Motor neuron (in vitro differentiated cells): ENCODE results near the gene DUSP8. TPM values are rescaled to one million over a fixed set of nuclear protein-coding genes. Genes with fewer than 3 reads are reported as not detected.

Experiments used
- ATAC-seq, 8 experiments: fragments of 200-7000 bp; cut with Tn5 transposase; replicated peaks in 6 of 8; 2 replicates each; pipeline ENCODE4 v1.8.0; 2021; ENCODE audit warnings: mild to moderate bottlenecking in 8 of 8, moderate library complexity in 8 of 8
- H3K27ac ChIP-seq, 2 donors: fragments of 250-450 bp; sonication (Bioruptor Pico); 2 replicates each; pipeline ENCODE4 v1.9.0; 2021; ENCODE audit warnings: antibody characterized with exemption in 2 of 2, mild to moderate bottlenecking in 2 of 2, moderate library complexity in 1 of 2
- H3K4me1 ChIP-seq, 2 donors: fragments of 250-450 bp; sonication (Bioruptor Pico); replicated peaks in 1 of 2; 2 replicates each; pipeline ENCODE4 v1.6.1; 2021; ENCODE audit warnings: antibody characterized with exemption in 2 of 2, mild to moderate bottlenecking in 2 of 2, moderate library complexity in 1 of 2
- H3K4me3 ChIP-seq, 5 donors: fragments of 250-450 bp; sonication (Bioruptor Pico); 2 replicates each; pipeline ENCODE4 v1.9.0; 2021; ENCODE audit warnings: antibody characterized with exemption in 5 of 5, mild to moderate bottlenecking in 5 of 5, moderate library complexity in 4 of 5
- WGBS, 10 experiments: fragments of 450-650 bp; shearing (Covaris generic); methylation state at CpG; one replicate each; pipeline ENCODE4 v1.0.0; 2022; 5-methylcytosine and 5-hydroxymethylcytosine counted together
- in situ Hi-C, 9 experiments: fragments of 400-800 bp; cut with MboI; loops; one replicate each; pipeline ENCODE4 v1.15.0; 2021; ENCODE audit warnings: low sequenced_read_pairs in 9 of 9, low pct_unique_long_range_greater_than_20kb in 2 of 9; ENCODE audit not compliant: unreplicated experiment in 9 of 9
- total RNA-seq, 8 experiments: library from RNA; unstranded; fragments of 300-600 nt; gene quantifications; 2 replicates each; pipeline versions ENCODE4 v1.2.3 to v1.2.4, GENCODE V29; 2022

The DUSP8 gene
- total RNA-seq, 8 experiments from 2014 or later: 0.87 to 17.2 (median 7.9) TPM

DNA sequence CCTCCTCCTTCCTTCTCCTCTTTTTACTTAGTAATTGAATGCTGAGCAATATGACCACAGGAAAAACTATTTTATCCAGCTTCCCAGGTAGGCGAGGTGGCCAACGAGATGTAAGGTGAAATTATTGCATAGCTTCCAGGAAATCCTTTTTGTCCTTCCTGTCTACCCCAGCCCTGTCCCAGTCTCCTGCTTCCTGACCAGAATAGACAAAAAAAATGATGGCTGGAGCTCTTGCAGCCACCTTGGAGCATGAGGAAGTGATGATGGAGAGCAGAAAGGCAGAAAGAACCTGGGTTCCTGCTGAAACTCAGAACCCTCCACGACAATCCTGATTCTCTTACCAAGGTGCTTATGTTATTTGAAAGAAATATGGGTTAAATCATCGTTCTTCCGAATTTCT is 33.9 kb downstream of the DUSP8 start:
- ATAC-seq: no peak
- Histone ChIP-seq H3K4me3 (no peak overlapping the region), H3K4me1 (no peaks in the 10 kb centered on the region), H3K27ac (no peak overlapping the region)
- in situ Hi-C loops: no loop called here
- 42 to 71% (median 56%) methylated on average over 1 to 5 of the region's 5 CpGs; no CpG with 5 or more reads in 2 of the 10 experiments for WGBS, 10 experiments

DNA sequence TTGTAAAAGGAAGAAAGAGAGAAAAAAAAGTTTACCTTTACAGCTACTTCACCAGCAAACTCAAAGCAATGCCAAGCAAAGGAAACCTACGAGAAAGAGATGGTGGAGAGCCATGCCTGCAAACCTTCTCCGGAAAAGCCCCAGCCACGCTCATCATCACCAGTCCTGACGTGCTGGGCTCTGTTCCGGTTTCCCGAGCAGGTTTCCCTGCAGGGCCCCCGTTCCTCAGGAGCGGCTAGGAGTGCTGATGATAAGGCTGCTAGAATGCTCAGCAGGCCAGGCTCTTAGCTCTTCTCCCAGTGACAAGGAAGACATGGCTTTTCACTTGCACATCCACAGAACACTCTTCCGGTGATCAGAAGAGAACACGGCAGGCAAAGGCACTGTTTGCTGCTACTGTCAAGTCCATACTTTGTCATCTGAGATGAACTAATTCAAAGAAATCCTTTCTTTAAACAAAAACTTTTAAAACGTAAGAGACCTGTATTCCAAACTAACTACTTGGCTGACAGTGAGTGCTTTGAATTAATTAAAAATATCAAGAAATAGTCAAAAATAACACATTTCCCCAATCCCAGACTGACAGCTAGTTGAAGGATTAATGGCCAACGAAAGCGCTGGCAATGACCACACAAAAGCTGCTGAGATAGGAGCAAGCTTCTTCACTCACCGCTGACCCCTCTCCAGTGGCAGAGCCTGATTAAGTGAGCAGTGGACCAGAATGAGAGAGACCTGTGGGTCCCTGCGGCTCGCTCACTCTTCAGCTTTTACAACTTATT is 35.8 kb downstream of the DUSP8 start:
- no peak for ATAC-seq
- Histone ChIP-seq H3K4me1 (peaks cover 8 to 12% of the 10 kb centered on the region in 2 donors), H3K4me3 (no peak overlapping the region), H3K27ac (no peak overlapping the region)
- in situ Hi-C loops: no loop called here
- 67 to 92% (median 76%) methylated on average over 1 to 11 of the region's 16 CpGs; no CpG with 5 or more reads in 1 of the 10 experiments for WGBS, 10 experiments

DNA sequence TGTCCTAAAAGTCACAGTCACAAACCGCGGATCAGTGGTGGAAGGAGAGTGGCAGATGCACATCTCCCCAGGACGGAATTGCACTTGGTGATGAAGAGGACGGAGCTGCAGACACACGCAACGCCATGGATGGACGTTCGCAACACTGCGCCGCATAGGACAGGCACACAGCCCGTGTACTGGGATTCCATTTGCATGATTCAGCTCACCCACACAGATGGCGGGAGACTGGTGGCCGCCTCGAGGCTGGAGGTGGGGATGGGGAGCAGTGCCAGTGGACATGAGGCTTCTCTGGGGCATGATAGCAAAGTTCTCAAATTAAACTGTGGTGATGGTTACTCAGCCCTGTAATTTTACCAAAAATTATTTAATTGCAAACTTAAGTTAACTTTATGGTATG is 37.4 kb downstream of the DUSP8 start:
- Histone ChIP-seq H3K27ac (no peak overlapping the region), H3K4me1 (peaks cover 8 to 12% of the 10 kb centered on the region in 2 donors), H3K4me3 (no peak overlapping the region)
- in situ Hi-C loops: no loop called here
- ATAC-seq: no peak
- WGBS, 10 experiments: 57 to 100% (median 80%) methylated on average over 1 to 3 of the region's 14 CpGs; no CpG with 5 or more reads in 5 of the 10 experiments

DNA sequence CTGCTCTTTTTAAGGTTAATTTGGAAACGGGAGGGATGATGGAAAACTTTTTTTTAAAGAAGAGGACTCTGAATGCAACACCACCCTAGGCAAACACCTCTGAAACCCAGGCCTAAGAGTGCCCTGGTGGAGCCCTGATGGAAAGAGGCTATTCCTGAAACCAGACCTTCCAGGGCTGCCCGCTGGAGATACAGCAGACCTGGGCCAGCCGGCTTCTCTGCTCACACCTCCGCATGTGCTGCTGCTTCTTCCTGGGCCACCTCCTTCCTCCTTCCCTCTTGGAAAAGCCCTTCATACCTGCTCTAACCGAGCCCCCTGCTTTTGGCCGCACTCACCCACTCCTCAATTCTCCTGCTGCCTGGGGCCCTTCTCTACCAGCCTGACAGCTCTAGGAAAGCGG is 37.9 kb downstream of the DUSP8 start:
- Histone ChIP-seq H3K4me3 (no peak overlapping the region), H3K27ac (no peak overlapping the region), H3K4me1 (peaks cover 8 to 12% of the 10 kb centered on the region in 2 donors)
- no peak for ATAC-seq
- WGBS, 10 experiments: 100% methylated on average over 1 to 5 of the region's 7 CpGs; no CpG with 5 or more reads in 5 of the 10 experiments
- in situ Hi-C loops: no loop called here

DNA sequence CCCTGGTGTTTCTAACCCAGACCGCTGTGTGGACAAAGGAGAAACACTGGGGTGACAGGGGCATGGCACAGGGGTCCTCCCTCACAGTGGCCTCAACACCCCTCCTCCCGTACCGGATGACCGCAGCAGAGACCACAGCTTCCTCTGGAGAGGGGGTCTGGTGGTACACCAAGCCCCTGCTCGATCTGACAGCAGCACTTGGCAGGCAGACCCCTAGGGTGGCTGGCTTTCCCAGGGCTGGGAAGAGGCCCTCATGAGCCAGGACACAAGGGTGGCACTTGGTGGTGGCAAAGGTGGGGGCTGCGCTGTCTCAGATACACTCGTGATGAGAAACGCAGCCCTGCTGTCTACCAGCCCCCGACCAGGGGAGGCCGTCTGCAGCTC is 38.7 kb downstream of the DUSP8 start:
- Histone ChIP-seq H3K27ac (no peak overlapping the region), H3K4me3 (no peak overlapping the region), H3K4me1 (peaks cover 8 to 12% of the 10 kb centered on the region in 2 donors)
- no peak for ATAC-seq
- WGBS, 10 experiments: 100% methylated on average over 3 of the region's 10 CpGs; no CpG with 5 or more reads in 9 of the 10 experiments
- in situ Hi-C loops: no loop called here

DNA sequence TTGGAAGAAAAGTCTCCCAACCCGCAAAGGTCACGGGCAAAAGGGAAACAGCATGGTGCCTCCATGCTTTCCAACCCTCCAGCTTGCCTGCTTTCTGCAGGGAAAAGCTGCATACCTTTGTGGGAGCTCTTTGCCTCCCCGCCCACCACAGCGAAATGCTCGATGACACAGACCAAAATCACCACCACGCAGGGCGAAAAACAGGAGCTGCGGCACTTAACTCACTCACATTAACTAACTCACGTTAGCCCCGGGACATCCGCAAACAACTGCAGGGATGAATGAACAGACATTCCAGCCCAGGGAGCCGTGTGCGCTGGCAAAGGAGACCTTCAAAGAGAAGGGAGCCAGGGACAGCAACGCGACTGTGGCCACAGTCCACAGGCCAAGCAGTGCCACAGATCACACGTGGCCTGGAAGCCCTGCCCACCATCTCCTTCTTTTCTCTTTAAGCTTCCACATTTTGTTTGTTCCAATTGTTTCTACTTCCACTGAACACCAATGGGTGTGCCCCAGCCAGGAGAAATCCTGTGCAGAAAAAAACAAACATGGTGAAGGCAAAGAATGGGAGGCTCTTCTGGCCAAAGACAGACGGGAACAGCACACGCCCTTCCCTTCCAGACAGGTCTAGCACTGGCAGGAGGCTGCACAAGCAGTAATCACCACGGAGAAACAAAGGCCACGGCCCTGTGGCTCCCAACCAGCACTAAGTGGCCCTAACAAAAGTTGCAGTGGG is 39.3 kb downstream of the DUSP8 start:
- peaks cover 8 to 12% of the 10 kb centered on the region in 2 donors for H3K4me1 ChIP-seq
- ATAC-seq: peak in 3 of 8 experiments; percentile 15 to 18 (median 16)
- no peak overlapping the region for H3K4me3 ChIP-seq
- 14 to 100% (median 73%) methylated on average over 1 to 5 of the region's 20 CpGs; no CpG with 5 or more reads in 1 of the 10 experiments for WGBS, 10 experiments
- no peak overlapping the region for H3K27ac ChIP-seq
- in situ Hi-C loops: no loop called here

DNA sequence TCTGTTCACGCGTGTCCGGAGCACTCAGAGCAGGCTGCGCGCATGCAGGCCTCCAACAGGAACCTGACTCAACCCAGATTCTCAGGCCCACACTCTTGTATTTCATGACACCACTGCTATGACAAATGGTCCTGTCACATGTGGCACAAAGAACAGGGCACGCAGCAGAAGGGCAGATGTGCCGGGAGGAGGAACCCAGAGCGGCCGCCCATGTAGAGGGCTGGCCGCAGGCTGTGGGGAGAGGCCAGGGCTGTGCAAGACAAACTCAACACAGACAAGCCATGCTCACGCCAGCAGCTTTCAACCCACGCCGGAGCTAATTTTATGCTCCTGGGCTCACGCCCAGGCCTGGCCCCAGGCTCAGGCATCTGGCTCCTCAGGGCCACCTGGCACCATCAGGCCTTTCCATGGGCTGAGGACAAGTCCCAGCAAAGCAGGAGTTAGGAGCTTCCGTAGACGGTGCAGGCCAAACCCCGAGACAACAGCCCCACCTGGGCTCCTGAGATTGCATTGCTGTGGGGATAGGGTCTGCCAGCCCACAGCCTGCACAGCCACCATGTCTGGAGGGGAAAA is 40.0 kb downstream of the DUSP8 start:
- ATAC-seq: peak; percentile 83 to 91 (median 88)
- Histone ChIP-seq H3K4me1 (peaks cover 8 to 12% of the 10 kb centered on the region in 2 donors), H3K27ac (peak overlapping the region in 1 of 2 donors; percentile 16), H3K4me3 (no peak overlapping the region)
- in situ Hi-C loops: no loop called here
- 0 to 100% (median 85%) methylated on average over 1 to 5 of the region's 17 CpGs; no CpG with 5 or more reads in 6 of the 10 experiments for WGBS, 10 experiments

DNA sequence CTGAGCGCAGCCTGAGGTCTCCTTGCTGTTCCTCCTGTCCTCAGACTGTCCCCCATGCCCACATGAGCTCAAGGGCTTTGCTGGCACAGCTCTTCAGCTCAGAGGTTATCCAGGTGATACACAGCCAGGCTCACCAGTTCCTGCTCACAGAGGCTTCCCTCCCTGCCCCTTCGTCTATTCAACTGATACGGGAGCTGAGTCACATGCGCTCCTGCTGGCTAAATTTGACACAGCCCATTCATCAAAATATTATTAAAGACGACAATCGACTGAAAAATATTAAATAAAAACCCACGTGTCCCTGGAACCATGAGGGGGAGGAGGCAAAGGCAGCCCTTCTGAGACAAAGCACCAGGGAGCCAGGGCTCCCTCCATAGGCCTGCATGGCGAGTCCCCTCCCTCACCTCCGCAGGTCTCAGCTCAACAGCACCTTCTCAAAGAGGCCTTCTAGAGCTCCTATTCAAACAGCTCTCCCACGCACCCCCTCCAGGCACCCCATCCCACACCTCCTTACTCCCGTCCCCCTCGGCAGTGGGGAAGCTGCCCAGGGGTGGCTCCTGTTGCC is 40.5 kb downstream of the DUSP8 start:
- Histone ChIP-seq H3K4me3 (no peak overlapping the region), H3K27ac (peak overlapping the region in 1 of 2 donors; percentile 16), H3K4me1 (peaks cover 8 to 12% of the 10 kb centered on the region in 2 donors)
- in situ Hi-C loops: no loop called here
- peak in 6 of 8 experiments; percentile 13 to 71 (median 59) for ATAC-seq
- 0 to 100% (median 58%) methylated on average over 1 to 5 of the region's 12 CpGs; no CpG with 5 or more reads in 3 of the 10 experiments for WGBS, 10 experiments

DNA sequence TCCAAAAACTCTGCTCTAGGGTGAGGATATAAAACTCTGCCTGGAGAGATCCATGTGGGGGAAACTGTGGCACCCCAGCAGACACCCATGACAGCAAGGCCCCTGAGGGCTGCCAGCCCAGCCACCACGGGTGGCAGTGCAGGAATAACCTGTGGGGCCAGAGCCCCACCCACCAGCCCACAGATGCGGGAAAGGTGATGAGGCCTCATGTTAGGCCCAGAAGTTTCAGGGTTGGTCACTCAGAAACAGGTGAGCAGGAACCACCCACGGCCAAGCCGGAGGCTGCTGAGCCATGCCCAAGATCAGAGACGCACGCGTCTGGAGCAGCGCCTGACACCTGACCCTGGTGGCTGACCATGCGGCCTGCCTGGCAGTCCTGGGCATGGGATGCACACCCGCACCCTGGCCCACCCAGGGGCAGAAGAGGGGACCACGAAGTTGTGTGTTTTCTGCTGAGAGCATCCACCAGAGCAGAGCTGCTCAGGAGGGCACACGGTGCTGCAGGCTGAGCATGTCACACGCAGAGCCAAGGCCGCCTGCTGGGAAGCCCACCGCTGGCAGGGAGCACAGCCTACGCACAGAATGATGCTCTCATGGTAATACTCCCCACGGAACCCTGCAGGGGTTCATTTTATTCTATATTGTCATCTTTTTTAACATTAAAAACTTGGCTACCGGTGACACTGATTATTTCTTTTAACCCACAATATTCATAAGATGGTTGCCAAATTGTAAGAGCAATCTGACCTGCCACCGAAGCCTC is 41.2 kb downstream of the DUSP8 start:
- no peak for ATAC-seq
- Histone ChIP-seq H3K27ac (no peak overlapping the region), H3K4me1 (peaks cover 8 to 12% of the 10 kb centered on the region in 2 donors), H3K4me3 (no peak overlapping the region)
- 67 to 90% (median 85%) methylated on average over 3 to 9 of the region's 19 CpGs; no CpG with 5 or more reads in 5 of the 10 experiments for WGBS, 10 experiments
- in situ Hi-C loops: no loop called here

DNA sequence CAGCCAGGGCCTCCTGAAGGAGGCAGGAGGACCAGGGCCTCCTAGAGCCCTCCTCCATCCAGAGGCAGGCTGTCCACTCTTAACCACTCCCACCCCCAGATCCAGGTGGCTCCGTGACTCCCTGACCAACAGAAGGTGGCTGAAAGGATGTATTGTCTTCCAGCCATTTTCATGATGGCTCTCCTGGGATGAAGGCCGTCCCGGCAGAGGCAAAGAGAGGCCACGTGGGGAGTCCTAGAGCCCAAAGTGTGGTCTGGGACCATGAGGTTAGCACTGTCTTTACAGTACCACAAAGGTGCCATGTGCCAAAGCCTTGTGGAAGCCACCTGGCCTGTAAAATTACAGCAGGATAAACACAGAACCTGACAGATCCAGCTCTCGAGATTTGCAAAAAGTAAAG is 42.3 kb downstream of the DUSP8 start:
- 54 to 100% (median 80%) methylated on average over 1 to 4 of the region's 5 CpGs; no CpG with 5 or more reads in 3 of the 10 experiments for WGBS, 10 experiments
- Histone ChIP-seq H3K4me3 (no peak overlapping the region), H3K4me1 (peaks cover 8 to 12% of the 10 kb centered on the region in 2 donors), H3K27ac (no peak overlapping the region)
- in situ Hi-C loops: no loop called here
- no peak for ATAC-seq

DNA sequence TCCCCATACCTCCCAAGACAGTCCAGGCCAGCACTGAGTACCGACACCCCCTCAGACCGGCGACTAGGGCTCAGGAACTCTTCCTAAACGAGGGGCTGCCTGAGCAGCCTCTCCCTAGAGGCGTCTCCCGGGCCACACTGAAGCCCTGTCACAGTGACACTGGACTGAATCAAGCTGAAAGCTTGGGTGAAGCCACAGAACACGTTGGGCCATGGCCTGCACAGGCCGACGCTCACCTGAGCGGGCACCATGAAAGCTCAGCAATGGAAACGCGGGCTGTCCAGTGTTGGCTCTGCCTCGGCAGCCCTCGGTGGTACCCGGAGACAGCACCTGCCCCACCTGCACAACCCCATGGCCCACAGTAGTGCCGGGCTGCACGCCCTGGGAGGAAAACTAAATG is 42.8 kb downstream of the DUSP8 start:
- no peak for ATAC-seq
- H3K4me3 ChIP-seq: no peak overlapping the region
- in situ Hi-C loops: no loop called here
- 33 to 96% (median 80%) methylated on average over 1 to 6 of the region's 17 CpGs; no CpG with 5 or more reads in 5 of the 10 experiments for whole genome bisulfite sequencing, 10 experiments
- H3K4me1 ChIP-seq: peaks cover 8 to 12% of the 10 kb centered on the region in 2 donors
- H3K27ac ChIP-seq: no peak overlapping the region

DNA sequence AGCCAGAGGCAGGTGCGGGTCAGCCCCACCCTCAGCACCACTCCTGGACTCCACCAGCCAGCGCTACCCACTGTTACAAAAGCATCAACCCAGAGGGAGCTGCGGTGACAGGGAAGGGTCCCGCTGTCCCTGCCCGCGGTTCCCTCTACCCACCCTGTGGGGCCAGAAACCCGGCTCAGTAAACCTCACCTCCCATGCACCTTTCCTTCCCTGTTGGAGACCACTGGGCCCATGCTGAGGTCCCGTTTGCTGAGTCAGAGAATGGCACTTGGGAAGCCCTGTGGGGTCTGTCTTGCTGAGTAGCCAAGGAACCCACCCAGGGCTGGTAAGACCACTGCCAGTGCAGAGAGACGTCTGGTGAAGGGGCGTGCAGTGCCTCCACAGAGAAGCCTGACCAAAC is 43.4 kb downstream of the DUSP8 start:
- Histone ChIP-seq H3K4me3 (no peak overlapping the region), H3K27ac (no peak overlapping the region), H3K4me1 (peaks cover 8 to 12% of the 10 kb centered on the region in 2 donors)
- WGBS, 10 experiments: 74 to 100% (median 90%) methylated on average over 1 to 5 of the region's 10 CpGs; no CpG with 5 or more reads in 1 of the 10 experiments
- in situ Hi-C loops: no loop called here
- ATAC-seq: no peak
